HEK293 (cell line): Measurements from ENCODE around the gene TDRD10.

Experiments used
- CTCF ChIA-PET: fragments of 350-600 bp; formaldehyde crosslinking; extraction: SDS; loops from one replicate; lab custom pipeline; 2021; ENCODE audit warnings: antibody characterized with exemption; lab: Yijun Ruan, JAX
- POLR2A ChIA-PET: fragments of 300-600 bp; formaldehyde crosslinking; extraction: SDS; loops from one replicate; lab custom pipeline; 2020; ENCODE audit warnings: antibody characterized with exemption, inconsistent platforms; lab: Yijun Ruan, JAX
- H3K27ac ChIP-seq: fragments of 200-500 bp; sonication (Bioruptor generic); 2 replicates; pipeline ENCODE4 v1.5.1; 2014; ENCODE audit warnings: low read depth, low read length, control low read depth, inconsistent platforms; ENCODE audit errors: extremely low read depth
- H3K36me3 ChIP-seq, 2 experiments: fragments of 200-500 bp in 1 of 2; sonication (Bioruptor generic) in 1 of 2; 1 replicate in 1 of 2; 2 replicates in 1 of 2; pipeline ENCODE4 v1.5.1; 2014 to 2017; ENCODE audit warnings: inconsistent platforms in 2 of 2, low read length in 2 of 2; ENCODE audit not compliant: control insufficient read depth in 2 of 2, insufficient read depth in 1 of 2
- H3K4me1 ChIP-seq: fragments of 200-500 bp; sonication (Bioruptor generic); 2 replicates; pipeline ENCODE4 v1.5.1; 2014; ENCODE audit warnings: mild to moderate bottlenecking, low read length, inconsistent platforms; ENCODE audit not compliant: control insufficient read depth, insufficient read depth
- H3K4me3 ChIP-seq: 2 replicates; pipeline ENCODE4 v1.5.1; 2011; ENCODE audit warnings: low read depth, mild to moderate bottlenecking, control low read depth, low read length, moderate library complexity
- H3K9me3 ChIP-seq: fragments of 200-500 bp; sonication (Bioruptor generic); 2 replicates; pipeline ENCODE4 v1.5.1; 2014; ENCODE audit warnings: low read depth, low read length, inconsistent platforms; ENCODE audit not compliant: control insufficient read depth, insufficient read depth
- ATF2 ChIP-seq: fragments of 450-650 bp; formaldehyde crosslinking; IDR thresholded peaks from 2 replicates; pipeline ENCODE4 v1.5.1; 2016; ENCODE audit warnings: missing biosample characterization, missing genetic modification characterization, low read depth
- GLIS2 ChIP-seq: fragments of 450-650 bp; formaldehyde crosslinking; IDR thresholded peaks from 2 replicates; pipeline ENCODE4 v1.5.1; 2016; ENCODE audit warnings: missing biosample characterization, missing genetic modification characterization
- PRDM2 ChIP-seq: fragments of 450-650 bp; formaldehyde crosslinking; IDR thresholded peaks from 2 replicates; pipeline ENCODE4 v1.5.1; 2016; ENCODE audit warnings: missing biosample characterization, missing genetic modification characterization, borderline replicate concordance
- PRDM4 ChIP-seq: fragments of 450-650 bp; formaldehyde crosslinking; IDR thresholded peaks from 2 replicates; pipeline ENCODE4 v1.5.1; 2017; ENCODE audit warnings: missing biosample characterization, missing genetic modification characterization
- SETDB1 ChIP-seq: IDR thresholded peaks from one replicate; pipeline ENCODE4 v1.6.1; 2017; ENCODE audit warnings: mild to moderate bottlenecking, low read length, moderate library complexity, mixed read lengths; ENCODE audit not compliant: insufficient read length
- SP3 ChIP-seq: fragments of 450-650 bp; formaldehyde crosslinking; IDR thresholded peaks from 2 replicates; pipeline ENCODE4 v1.5.1; 2016; ENCODE audit warnings: missing biosample characterization, missing genetic modification characterization
- ZBTB20 ChIP-seq: fragments of 450-650 bp; formaldehyde crosslinking; IDR thresholded peaks from 2 replicates; pipeline ENCODE4 v1.5.1; 2016; ENCODE audit warnings: missing biosample characterization, missing genetic modification characterization
- ZNF132 ChIP-seq: fragments of 450-650 bp; formaldehyde crosslinking; IDR thresholded peaks from 2 replicates; pipeline ENCODE4 v1.5.1; 2017; ENCODE audit warnings: missing biosample characterization, missing genetic modification characterization, borderline replicate concordance
- ZNF23 ChIP-seq: fragments of 450-650 bp; formaldehyde crosslinking; IDR thresholded peaks from 2 replicates; pipeline ENCODE4 v1.5.1; 2016; ENCODE audit warnings: missing biosample characterization, missing genetic modification characterization, borderline replicate concordance
- ZNF292 ChIP-seq: fragments of 450-650 bp; formaldehyde crosslinking; IDR thresholded peaks from 2 replicates; pipeline ENCODE4 v1.5.1; 2016; ENCODE audit warnings: low read depth, missing biosample characterization, missing genetic modification characterization, borderline replicate concordance
- ZNF621 ChIP-seq: fragments of 450-650 bp; formaldehyde crosslinking; IDR thresholded peaks from 2 replicates; pipeline ENCODE4 v1.5.1; 2017; ENCODE audit warnings: missing biosample characterization, missing genetic modification characterization
- ZNF654 ChIP-seq: fragments of 450-650 bp; formaldehyde crosslinking; IDR thresholded peaks from 2 replicates; pipeline ENCODE4 v1.5.1; 2016; ENCODE audit warnings: low read depth, missing biosample characterization, missing genetic modification characterization
- ZNF707 ChIP-seq: fragments of 450-650 bp; formaldehyde crosslinking; IDR thresholded peaks from 2 replicates; pipeline ENCODE4 v1.5.1; 2016; ENCODE audit warnings: missing biosample characterization, missing genetic modification characterization

TDRD10 gene

GRCh38 chr1:154590756-154591155, 88.7 kb downstream of the TDRD10 start (continued):
- no peak for TF ChIP-seq PRDM2 (tag by site-specific recombination)
- TF ChIP-seq PRDM4 (tag by site-specific recombination), result no peak
- TF ChIP-seq ZNF621 (tag by site-specific recombination), result no peak
- TF ChIP-seq ZNF292 (tag by site-specific recombination), result no peak
- no peak for TF ChIP-seq GLIS2 (tag by site-specific recombination)
- TF ChIP-seq ZNF132 (tag by site-specific recombination), result no peak
- no peak for TF ChIP-seq ZNF23 (tag by site-specific recombination)
- no peak for TF ChIP-seq SP3
- TF ChIP-seq, all 188 proteins: peak for 0

GRCh38 chr1:154591206-154591605, 89.2 kb downstream of the TDRD10 start:
- ChIA-PET POLR2A (interaction anchor here (1.2 kb wide), 1 partner anchor 15 kb away, joined by 3 read pairs; no protein-coding TSS in a partner anchor), CTCF (interaction anchor here (1.7 kb wide), 1 partner anchor 287 kb away, joined by 3 read pairs; no protein-coding TSS in a partner anchor)
- no peaks in the 10 kb centered on the region for H3K9me3 ChIP-seq
- H3K36me3 ChIP-seq, result peaks cover 57 to 98% of the 10 kb centered on the region in 2 experiments
- no peak for TF ChIP-seq ZNF707 (tag by site-specific recombination)
- no peak for TF ChIP-seq ZBTB20
- TF ChIP-seq SETDB1, result no peak
- TF ChIP-seq ZNF654, result no peak
- TF ChIP-seq ATF2 (tag by site-specific recombination), result no peak
- no peak for TF ChIP-seq PRDM2 (tag by site-specific recombination)
- no peaks in the 10 kb centered on the region for H3K4me1 ChIP-seq
- H3K27ac ChIP-seq, result no peak overlapping the region
- H3K4me3 ChIP-seq, result no peak overlapping the region
